SU-DHL-6 (cell line): ENCODE measurements around the gene SFT2D3.

Source experiments
- H2AFZ ChIP-seq: fragments of 200-600 bp; sonication (generic); 2 replicates; pipeline ENCODE4 v1.6.1; 2014; ENCODE audit warnings: low read depth, mild to moderate bottlenecking, moderate library complexity, mixed read lengths, antibody characterized with exemption, low read length; ENCODE audit not compliant: severe bottlenecking
- H3F3A ChIP-seq: fragments of 200-600 bp; shearing (Covaris generic); 2 replicates; pipeline ENCODE4 v1.6.0; 2016; ENCODE audit warnings: antibody characterized with exemption, mild to moderate bottlenecking; ENCODE audit not compliant: insufficient read depth
- H3K27ac ChIP-seq: fragments of 200-600 bp; sonication (generic); 2 replicates; pipeline ENCODE4 v1.5.1; 2016; ENCODE audit warnings: low read depth, mild to moderate bottlenecking, low read length, moderate library complexity, mixed read lengths
- H3K27me3 ChIP-seq: fragments of 200-600 bp; sonication (generic), shearing (Covaris generic); 2 replicates; pipeline ENCODE4 v1.6.0; 2014; ENCODE audit warnings: mild to moderate bottlenecking, low read length
- H3K36me3 ChIP-seq: fragments of 200-600 bp; sonication (generic); 2 replicates; pipeline ENCODE4 v1.6.1; 2014; ENCODE audit warnings: mild to moderate bottlenecking, low read length, mixed read lengths
- H3K4me2 ChIP-seq: fragments of 300-600, 200-600 bp; shearing (Covaris generic), sonication (generic); 2 replicates; pipeline ENCODE4 v1.6.0; 2014; ENCODE audit warnings: low read length, low read depth, mild to moderate bottlenecking; ENCODE audit not compliant: poor library complexity, severe bottlenecking
- H3K4me3 ChIP-seq: fragments of 200-600 bp; sonication (generic); 2 replicates; pipeline ENCODE4 v1.5.1; 2014; ENCODE audit warnings: antibody characterized with exemption, low read length, mild to moderate bottlenecking, mixed read lengths; ENCODE audit not compliant: insufficient read depth, poor library complexity, severe bottlenecking
- H3K79me2 ChIP-seq: fragments of 200-600 bp; sonication (generic); 2 replicates; pipeline ENCODE4 v1.6.1; 2014; ENCODE audit warnings: mild to moderate bottlenecking, low read length, moderate library complexity; ENCODE audit not compliant: insufficient read depth
- H3K9ac ChIP-seq: fragments of 200-600 bp; sonication (generic); 2 replicates; pipeline ENCODE4 v1.7.0; 2014; ENCODE audit warnings: mild to moderate bottlenecking, low read length
- H3K9me2 ChIP-seq: fragments of 200-600 bp; sonication (generic); replicated peaks from 2 replicates; pipeline ENCODE4 v1.6.1; 2014; ENCODE audit warnings: low read length; ENCODE audit not compliant: insufficient read depth
- H3K9me3 ChIP-seq: fragments of 200-600 bp; sonication (generic); 2 replicates; pipeline ENCODE4 v1.6.1; 2014; ENCODE audit warnings: low read length, mixed read lengths; ENCODE audit not compliant: insufficient read depth
- H4K20me1 ChIP-seq: fragments of 200-600 bp; sonication (generic); 2 replicates; pipeline ENCODE4 v1.6.1; 2014; ENCODE audit warnings: low read depth, mild to moderate bottlenecking, antibody characterized with exemption, low read length, moderate library complexity, mixed read lengths
- CTCF ChIP-seq: fragments of 200-600 bp; sonication (generic); IDR thresholded peaks from one replicate; pipeline ENCODE4 v1.5.1; 2017; ENCODE audit warnings: antibody characterized with exemption, mild to moderate bottlenecking, low read length, moderate library complexity; ENCODE audit not compliant: insufficient read depth, poor library complexity, severe bottlenecking
- EZH2phosphoT487 ChIP-seq: fragments of 200-600 bp; sonication (generic), shearing (Covaris generic); conservative IDR thresholded peaks from 2 replicates; pipeline ENCODE4 v1.6.1; 2018; ENCODE audit warnings: mild to moderate bottlenecking, antibody characterized with exemption, low read length, moderate library complexity, mixed read lengths

SFT2D3 gene

DNA sequence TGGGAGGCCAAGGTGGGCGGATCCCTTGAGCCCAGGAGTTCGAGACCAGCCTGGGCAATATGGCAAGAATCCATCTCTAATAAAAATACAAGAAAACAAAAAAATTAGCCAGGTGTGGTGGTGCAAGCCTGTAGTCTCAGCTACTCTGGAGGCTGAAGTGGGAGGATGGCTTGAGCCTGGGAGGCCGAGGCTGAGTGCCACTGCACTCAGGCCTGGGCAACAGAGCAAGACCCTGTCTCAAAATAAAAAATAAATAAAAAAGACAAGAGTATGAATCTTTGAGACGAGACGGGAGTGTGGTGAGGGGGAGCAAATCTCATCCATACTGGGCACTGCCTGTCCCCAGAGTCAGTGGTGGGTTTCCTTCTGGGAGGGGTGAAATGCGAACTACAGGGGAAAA, 43.2 kb upstream of the SFT2D3 start:
- Histone ChIP-seq H3F3A (no peaks in the 10 kb centered on the region), H3K36me3 (no peaks in the 10 kb centered on the region), H3K27me3 (no peaks in the 10 kb centered on the region), H3K79me2 (no peaks in the 10 kb centered on the region), H3K4me2 (no peak overlapping the region), H3K9me3 (no peaks in the 10 kb centered on the region), H3K27ac (no peak overlapping the region), H4K20me1 (no peaks in the 10 kb centered on the region), H2AFZ (no peak overlapping the region), H3K9me2 (no peaks in the 10 kb centered on the region), H3K4me3 (no peak overlapping the region), H3K9ac (no peak overlapping the region)
- TF ChIP-seq CTCF (no peak), EZH2phosphoT487 (no peak)

GRCh38 chr2:127658641-127659407, 42.5 kb upstream of the SFT2D3 start:
- H2AFZ ChIP-seq, result no peak overlapping the region
- H3K36me3 ChIP-seq, result no peaks in the 10 kb centered on the region
- no peaks in the 10 kb centered on the region for H3K27me3 ChIP-seq
- TF ChIP-seq CTCF (no peak), EZH2phosphoT487 (no peak)
- no peak overlapping the region for H3K27ac ChIP-seq
- no peak overlapping the region for H3K4me3 ChIP-seq
- H3K9me3 ChIP-seq, result no peaks in the 10 kb centered on the region
- H4K20me1 ChIP-seq, result no peaks in the 10 kb centered on the region
- no peaks in the 10 kb centered on the region for H3K79me2 ChIP-seq
- H3K9ac ChIP-seq, result no peak overlapping the region
- no peaks in the 10 kb centered on the region for H3F3A ChIP-seq
- no peak overlapping the region for H3K4me2 ChIP-seq
- no peaks in the 10 kb centered on the region for H3K9me2 ChIP-seq

DNA sequence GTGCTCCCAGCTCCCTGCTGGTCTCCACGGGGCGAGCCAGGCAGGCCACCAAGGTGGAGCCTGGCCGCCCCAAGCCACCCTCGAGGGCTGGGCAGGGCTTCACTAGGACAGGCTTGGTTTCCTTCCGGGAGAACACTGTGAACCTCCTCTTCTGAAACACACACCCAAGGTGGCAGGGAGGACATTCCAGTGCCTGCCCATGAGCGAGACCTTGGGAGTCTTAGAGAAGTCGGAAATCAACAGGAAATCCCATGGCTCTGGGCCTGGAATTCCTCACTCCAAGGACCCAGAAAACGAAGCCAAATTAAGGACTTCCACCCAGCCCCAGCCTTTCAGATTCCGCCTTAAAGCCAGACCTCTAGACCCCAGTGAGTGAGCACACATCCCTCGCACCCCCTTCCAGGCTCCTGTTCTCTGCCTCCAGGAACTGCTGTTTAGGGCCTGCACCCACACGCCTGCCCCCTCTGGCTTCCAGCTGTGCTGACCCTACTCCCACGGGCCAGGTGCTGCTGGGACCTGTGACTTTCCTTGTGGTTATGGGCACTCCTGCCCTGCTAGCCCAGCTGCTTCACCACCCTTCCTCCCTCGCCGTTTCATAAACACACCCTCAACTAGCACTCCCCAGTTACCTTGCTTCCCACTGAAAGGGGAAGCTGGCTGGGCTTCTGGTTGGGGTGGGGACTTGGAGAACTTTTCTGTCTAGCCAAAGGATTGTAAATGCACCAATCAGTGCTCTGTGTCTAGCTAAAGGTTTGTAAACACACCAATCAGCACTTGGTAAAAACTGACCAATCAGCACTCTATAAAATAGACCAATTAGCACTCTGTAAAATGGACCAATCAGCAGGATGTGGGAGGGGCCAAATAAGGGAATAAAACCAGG, 41.6 kb upstream of the SFT2D3 start:
- no peaks in the 10 kb centered on the region for H3K9me2 ChIP-seq
- no peaks in the 10 kb centered on the region for H3K79me2 ChIP-seq
- no peak for TF ChIP-seq EZH2phosphoT487
- no peak for TF ChIP-seq CTCF
- no peaks in the 10 kb centered on the region for H3K36me3 ChIP-seq
- H3K9me3 ChIP-seq, result no peaks in the 10 kb centered on the region
- H2AFZ ChIP-seq, result no peak overlapping the region
- no peak overlapping the region for H3K9ac ChIP-seq
- no peaks in the 10 kb centered on the region for H4K20me1 ChIP-seq
- no peaks in the 10 kb centered on the region for H3K27me3 ChIP-seq
- H3K4me3 ChIP-seq, result no peak overlapping the region
- no peaks in the 10 kb centered on the region for H3F3A ChIP-seq
- H3K27ac ChIP-seq, result no peak overlapping the region
- no peak overlapping the region for H3K4me2 ChIP-seq
